H1 (cell line): ENCODE data around the gene OXNAD1.

Experiments used
- CTCF ChIP-seq, 3 experiments: IDR thresholded peaks; 1 replicate in 2 of 3; 2 replicates in 1 of 3; pipeline versions ENCODE4 v1.5.1 to v1.6.1; 2011; ENCODE audit warnings: low read length in 3 of 3, mild to moderate bottlenecking in 3 of 3, inconsistent platforms in 2 of 3, low read depth in 1 of 3, moderate library complexity in 1 of 3; ENCODE audit not compliant: insufficient read depth in 1 of 3; ENCODE audit errors: control extremely low read depth in 1 of 3
- GABPA ChIP-seq: IDR thresholded peaks from 2 replicates; pipeline ENCODE4 v1.6.1; 2011; ENCODE audit warnings: mild to moderate bottlenecking, low read length, moderate library complexity, borderline replicate concordance; ENCODE audit not compliant: insufficient read depth
- POLR2A ChIP-seq, 2 experiments: IDR thresholded peaks; 1 replicate in 1 of 2; 2 replicates in 1 of 2; pipeline ENCODE4 v1.6.1; 2011; ENCODE audit warnings: low read depth in 2 of 2, low read length in 2 of 2, mild to moderate bottlenecking in 2 of 2; ENCODE audit errors: control extremely low read depth in 1 of 2

GRCh38 chr3:16295298-16295890 lies 30.4 kb downstream of the OXNAD1 start:
- no peak for TF ChIP-seq CTCF (IDR thresholded peaks at IDR 0.05; ENCODE audit: control extremely low read depth in 1 of 3, insufficient read depth in 1 of 3, low read depth in 1 of 3, low read length in 3 of 3)
- TF ChIP-seq POLR2A (IDR thresholded peaks at IDR 0.05; ENCODE audit: control extremely low read depth in 1 of 2, low read depth in 2 of 2, low read length in 2 of 2): no peak
- TF ChIP-seq GABPA: no peak
